GM21447 (cell line): ENCODE results near the gene VCX3A.
"Not testable (repeated sequence)": the region's sequence is repeated elsewhere in the genome, so short reads cannot be mapped to it uniquely, and the experiment has no call there.

Experiments used
- ATAC-seq: cut with Tn5 transposase; IDR thresholded peaks from one replicate; pipeline ENCODE4 v1.9.1; 2021; ENCODE audit not compliant: unreplicated experiment

Gene VCX3A

DNA sequence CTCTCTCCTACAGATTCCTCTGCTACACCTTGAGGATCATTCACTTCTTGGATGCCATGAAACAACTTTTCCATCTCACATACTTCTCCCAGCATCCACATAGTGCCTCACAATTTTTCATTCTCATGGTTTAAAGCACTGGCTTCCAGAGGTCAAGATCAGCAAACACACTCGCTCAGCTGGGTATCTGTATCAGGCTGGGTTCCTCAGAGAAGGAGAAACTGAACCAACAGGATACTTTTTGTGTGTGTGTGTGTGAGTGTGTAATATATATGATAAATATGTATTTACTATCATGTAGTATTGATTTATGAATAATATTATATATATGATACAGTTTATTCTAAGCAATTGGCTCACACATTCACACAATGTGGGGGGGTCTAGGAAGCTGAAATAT lies at the start of gene VCX3A:
Gene VCX3A (minus strand): TSS at position 101 of the 400 bp plus-strand sequence. CDS start 621 bp downstream, outside the sequence.
- ATAC-seq: not testable (repeated sequence)

DNA sequence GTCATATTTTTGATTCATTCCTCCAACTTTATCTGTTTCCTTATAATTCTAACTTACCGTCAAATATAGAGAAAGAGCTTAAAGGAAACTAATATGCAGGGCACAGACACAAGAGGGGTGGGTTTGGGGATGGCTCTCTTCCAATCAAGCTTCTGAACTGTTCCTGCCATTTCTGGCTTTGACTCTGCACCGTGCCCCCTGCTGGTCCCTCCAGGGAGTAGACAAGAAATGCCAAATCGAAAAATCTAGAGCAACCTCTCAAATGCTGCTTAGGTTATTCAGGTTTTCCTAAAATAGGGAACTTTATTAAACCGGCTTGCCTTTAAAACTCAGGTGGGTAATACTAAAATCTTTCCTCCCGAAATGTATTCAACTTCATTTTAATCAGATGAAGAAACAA lies 39.8 kb upstream of the VCX3A start:
- no peak for ATAC-seq

GRCh38 chrX:6568031-6568430 lies 33.1 kb upstream of the VCX3A start:
- ATAC-seq: no peak

GRCh38 chrX:6558979-6559378 lies 24.1 kb upstream of the VCX3A start:
- no peak for ATAC-seq

DNA sequence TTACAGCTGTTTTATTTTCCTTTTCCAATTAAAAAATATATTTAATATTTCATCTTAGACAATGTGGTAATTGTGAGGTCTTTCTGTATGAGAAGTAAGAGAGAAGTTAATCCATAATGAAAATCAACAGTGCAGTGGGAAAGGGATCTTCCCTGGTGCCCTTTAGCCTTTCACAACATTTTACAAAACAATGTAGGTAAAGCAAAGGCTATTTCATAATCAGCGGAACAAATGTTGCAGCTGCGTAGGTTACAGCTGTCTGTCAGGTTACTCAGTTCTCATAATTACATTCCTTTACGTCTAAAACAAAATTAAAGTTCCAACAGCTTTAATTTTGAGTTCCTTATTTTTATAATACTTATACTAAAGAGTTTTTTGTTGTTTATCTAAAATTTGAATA lies 22.8 kb upstream of the VCX3A start:
- ATAC-seq: no peak

DNA sequence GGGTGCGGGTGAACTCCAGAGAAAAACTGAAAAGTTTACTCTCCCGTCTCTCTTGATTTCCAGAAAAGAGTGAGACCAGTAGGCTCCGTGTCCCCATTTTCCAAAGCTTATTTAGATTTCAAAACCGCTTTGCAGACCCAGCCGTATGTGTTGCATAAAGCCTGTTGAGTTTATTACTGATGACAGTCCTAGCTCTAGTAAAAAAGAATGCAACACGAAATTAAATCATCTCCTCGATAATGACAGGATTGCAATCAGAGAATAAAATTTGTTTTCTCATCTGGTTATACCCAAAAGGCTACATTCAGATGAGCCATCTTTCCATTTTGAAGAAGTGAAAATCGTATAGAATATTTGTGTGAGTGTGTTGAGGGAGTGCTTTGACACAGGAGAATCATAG lies 16.1 kb upstream of the VCX3A start:
- no peak for ATAC-seq

DNA sequence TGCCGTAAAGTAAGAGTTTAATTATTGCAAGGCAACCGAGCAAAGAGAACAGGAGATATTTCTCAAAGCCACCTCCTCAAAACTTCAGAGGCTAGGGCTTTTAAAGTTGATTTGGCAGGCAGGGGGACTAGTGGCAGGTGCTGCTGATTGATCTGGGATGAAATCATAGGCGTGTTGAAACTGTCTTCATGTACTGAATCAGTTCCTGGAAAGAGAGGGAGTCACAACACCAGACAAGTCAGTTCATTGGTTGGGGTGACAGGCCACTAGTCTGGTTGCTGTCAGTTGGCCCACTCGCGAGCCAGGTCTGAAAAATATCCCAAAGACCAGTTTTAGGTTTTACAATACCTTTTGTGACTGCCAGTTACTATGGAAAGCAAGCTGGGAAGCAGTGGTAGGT lies 10.8 kb upstream of the VCX3A start:
- no peak for ATAC-seq

- ATAC-seq: no peak
These were observed 8.3 kb downstream of the VCX3A start for GRCh38 chrX:6526564-6527136.

GRCh38 chrX:6517376-6517775 lies 17.5 kb downstream of the VCX3A start:
- ATAC-seq: no peak

DNA sequence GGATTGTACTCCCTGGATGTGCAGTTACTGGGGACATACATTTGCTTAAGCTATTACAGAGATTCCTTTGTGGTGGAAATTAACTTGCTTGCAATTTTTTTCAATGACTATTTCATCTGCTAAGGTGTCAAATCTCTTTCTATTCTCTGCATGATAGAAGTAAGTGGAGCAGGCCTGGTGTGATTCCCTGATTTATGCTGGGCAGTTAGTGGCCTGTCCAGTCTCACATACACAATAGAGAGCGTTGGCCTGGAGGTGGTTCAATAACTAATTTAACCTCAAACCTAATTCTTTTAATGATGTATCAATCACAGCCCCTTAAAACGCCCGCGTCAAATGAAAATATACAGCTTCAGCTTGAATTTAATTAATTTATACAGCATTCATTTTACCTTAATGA lies 28.5 kb downstream of the VCX3A start:
- ATAC-seq: no peak

DNA sequence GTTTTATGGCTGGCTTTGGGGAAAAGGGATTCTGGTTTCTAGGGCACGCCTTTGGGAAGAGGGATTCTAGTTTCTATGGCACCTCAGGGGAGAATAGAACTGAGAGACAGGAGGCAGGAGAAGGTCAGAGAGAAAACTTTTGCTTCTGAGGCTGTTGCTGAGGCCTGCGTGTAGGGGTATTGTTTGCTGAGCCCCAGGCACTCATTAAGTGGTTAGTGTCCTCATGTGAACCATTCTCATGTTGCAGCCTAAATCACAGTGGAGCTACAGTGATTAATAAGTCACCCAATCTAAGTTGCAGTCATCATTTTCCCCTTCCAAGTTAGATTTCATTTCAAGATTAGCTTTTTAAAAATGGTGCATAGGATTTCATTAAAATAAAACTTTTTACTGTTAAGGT lies 29.0 kb downstream of the VCX3A start:
- ATAC-seq: no peak

DNA sequence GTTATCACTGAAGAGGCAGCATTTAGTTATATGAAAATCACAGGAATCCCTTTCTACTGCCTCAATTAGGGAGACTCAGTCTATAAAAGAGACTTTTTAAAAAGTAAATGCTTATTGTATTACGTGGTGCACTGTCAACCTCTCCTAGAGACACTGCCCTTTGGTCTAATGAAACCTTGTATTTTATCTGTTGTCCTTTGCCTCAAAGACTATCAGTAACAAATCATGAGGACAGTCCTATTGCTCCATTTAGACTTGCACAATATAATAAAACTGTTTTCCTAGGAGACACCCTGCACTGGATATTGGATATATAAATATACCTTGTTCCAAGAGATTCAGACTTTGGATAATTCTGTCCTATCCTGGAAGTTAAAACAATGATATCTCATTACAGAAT lies 34.2 kb downstream of the VCX3A start:
- no peak for ATAC-seq

DNA sequence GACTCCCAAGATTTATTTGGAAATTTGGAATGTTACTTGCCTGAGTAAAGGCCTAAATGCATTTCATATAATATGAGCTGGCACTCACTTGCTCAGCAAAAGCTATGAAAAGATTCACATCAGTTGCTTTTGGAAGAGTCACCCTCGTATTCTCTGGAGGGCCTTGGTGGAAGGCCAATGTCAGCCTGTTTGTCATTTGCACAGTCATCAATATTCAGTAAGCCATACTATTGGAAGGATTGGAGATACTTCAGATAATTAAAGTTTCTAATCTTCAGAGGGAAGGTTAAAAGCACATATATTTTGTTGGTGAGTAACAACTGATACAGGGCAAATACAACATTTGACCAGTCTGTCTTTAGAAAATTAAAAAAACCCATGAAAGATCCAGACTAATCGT lies 36.6 kb downstream of the VCX3A start:
- ATAC-seq: no peak
